K562 (cell line): ENCODE measurements around the gene SLC17A9. TPM values are rescaled to one million over a fixed set of nuclear protein-coding genes. Genes with fewer than 3 reads are reported as not detected.

Experiments used
- ATAC-seq: fragments of 200-7000 bp; cut with Tn5 transposase; 3 replicates; pipeline ENCODE4 v1.9.1; 2020; ENCODE audit warnings: moderate library complexity
- BruUV-seq: library from RNA; stranded (reverse); fragments of 400-500 nt; replicated peaks from 2 replicates; lab custom pipeline; 2021; lab: Mats Ljungman, UMichigan
- CTCF ChIA-PET: fragments of 300-600 bp; formaldehyde crosslinking; extraction: SDS; loops from one replicate; lab custom pipeline; 2021; ENCODE audit warnings: low intra/inter-chr PET ratio; lab: Yijun Ruan, JAX
- POLR2A ChIA-PET: fragments of 300-600, 350-650 bp; sonication (Branson Sonifier 250); formaldehyde crosslinking; extraction: SDS; loops from one replicate; lab custom pipeline; 2021; ENCODE audit warnings: antibody characterized with exemption, inconsistent platforms; lab: Yijun Ruan, JAX
- DNase-seq, 4 experiments: peaks; one replicate each; pipeline versions ENCODE4 v3.0.0 to v3.0.0-alpha.2; 2011 to 2018; ENCODE audit warnings: low spot score in 3 of 4, mixed read lengths in 3 of 4; ENCODE audit errors: extremely low read depth in 1 of 4
- FAIRE-seq: peaks from 2 replicates; lab custom pipeline; 2011; peaks lifted over from hg19 to GRCh38; lab: Jason Lieb, UNC
- H2AFZ ChIP-seq: 2 replicates; pipeline ENCODE4 v1.6.0; 2011; ENCODE audit warnings: low read depth, low read length, control low read depth, inconsistent platforms
- H3K27ac ChIP-seq: fragments of 200-600 bp; 3 replicates; pipeline ENCODE4 v1.8.0; 2011; ENCODE audit warnings: low read depth, mild to moderate bottlenecking, control low read depth, inconsistent platforms, low read length, moderate library complexity, mixed read lengths; ENCODE audit errors: extremely low read depth
- H3K27me3 ChIP-seq, 2 experiments: fragments of 300-600 bp in 1 of 2; 2 replicates in 1 of 2; 3 replicates in 1 of 2; pipeline versions ENCODE4 v1.6.0 to v1.8.0; 2011; ENCODE audit warnings: inconsistent platforms in 2 of 2, low read length in 2 of 2, mild to moderate bottlenecking in 1 of 2, mixed read lengths in 1 of 2, moderate library complexity in 1 of 2; ENCODE audit not compliant: control insufficient read depth in 2 of 2, insufficient read depth in 2 of 2
- H3K36me3 ChIP-seq: fragments of 300-600 bp; 3 replicates; pipeline ENCODE4 v1.8.0; 2011; ENCODE audit warnings: mild to moderate bottlenecking, low read length, inconsistent platforms; ENCODE audit not compliant: control insufficient read depth, insufficient read depth
- H3K4me1 ChIP-seq, 2 experiments: fragments of 200-600 bp in 1 of 2; replicated peaks in 1 of 2; 2 replicates in 1 of 2; 3 replicates in 1 of 2; pipeline versions ENCODE4 v1.5.1 to v1.8.0; 2011; ENCODE audit warnings: inconsistent platforms in 2 of 2, low read length in 2 of 2, mild to moderate bottlenecking in 1 of 2, mixed read lengths in 1 of 2, moderate library complexity in 1 of 2; ENCODE audit not compliant: control insufficient read depth in 2 of 2, insufficient read depth in 2 of 2
- H3K4me2 ChIP-seq: 2 replicates; pipeline ENCODE4 v1.6.1; 2011; ENCODE audit warnings: low read length, control low read depth, inconsistent platforms, mixed read lengths; ENCODE audit not compliant: insufficient read depth
- H3K4me3 ChIP-seq: fragments of 200-600 bp; sonication (generic), shearing (Covaris generic); 2 replicates; pipeline ENCODE4 v1.5.1; 2016; ENCODE audit warnings: control low read depth, inconsistent platforms
- H3K79me2 ChIP-seq: fragments of 200-600 bp; 3 replicates; pipeline ENCODE4 v1.8.0; 2011; ENCODE audit warnings: low read length, inconsistent platforms; ENCODE audit not compliant: control insufficient read depth, insufficient read depth
- H3K9ac ChIP-seq, 2 experiments: 2 replicates each; pipeline versions ENCODE4 v1.6.0 to v1.6.1; 2011; ENCODE audit warnings: low read depth in 2 of 2, low read length in 2 of 2, control low read depth in 1 of 2, inconsistent platforms in 1 of 2, mild to moderate bottlenecking in 1 of 2, mixed read lengths in 1 of 2; ENCODE audit not compliant: insufficient read depth in 1 of 2
- H3K9me1 ChIP-seq: one replicate; pipeline ENCODE4 v1.6.0; 2011; ENCODE audit warnings: inconsistent platforms, mild to moderate bottlenecking, low read length, moderate library complexity; ENCODE audit not compliant: control insufficient read depth, insufficient read depth
- H3K9me3 ChIP-seq: replicated peaks from 2 replicates; pipeline ENCODE4 v1.5.1; 2011; ENCODE audit warnings: low read depth, low read length, inconsistent platforms; ENCODE audit not compliant: control insufficient read depth, insufficient read depth
- H4K20me1 ChIP-seq: replicated peaks from 2 replicates; pipeline ENCODE4 v1.6.1; 2011; ENCODE audit warnings: low read length, inconsistent platforms, mixed read lengths; ENCODE audit not compliant: control insufficient read depth, insufficient read depth
- CREB5 ChIP-seq: fragments of 250-450 bp; sonication (Bioruptor Pico); IDR thresholded peaks from 2 replicates; pipeline ENCODE4 v1.5.0; 2020; ENCODE audit warnings: mild to moderate bottlenecking
- ZBTB33 ChIP-seq: sonication (generic); formaldehyde crosslinking; IDR thresholded peaks from 2 replicates; pipeline ENCODE4 v1.8.1; 2023; ENCODE audit warnings: mild to moderate bottlenecking, missing genetic modification reagents
- WGBS: fragments of 100-300 bp; shearing (Covaris generic); methylation state at CpG from one replicate; pipeline ENCODE4 v1.1.6; 2016; ENCODE audit warnings: low coverage, mixed read lengths; ENCODE audit not compliant: insufficient coverage; ENCODE audit errors: missing lambda C conversion rate; 5-methylcytosine and 5-hydroxymethylcytosine counted together
- in situ Hi-C: fragments of 300-500 bp; cut with MboI; formaldehyde crosslinking; loops from 4 replicates; pipeline ENCODE4 v1.15.0; 2018; ENCODE audit warnings: inconsistent platforms, mixed read lengths
- intact Hi-C: fragments of 100-400 bp; cut with micrococcal nuclease; formaldehyde crosslinking; loops from 2 replicates; pipeline ENCODE4 v1.14.2; 2022
- polyA plus RNA-seq, 8 experiments: library from polyadenylated mRNA; depleted of rRNA in 4 of 8; stranded (reverse) in 5 of 8; unstranded in 3 of 8; fragments of >200 nt; fragmentation: Nextera tagmentation in 2 of 8; fragmentation: Illumina TruSeq in 1 of 8; extraction: Ambion mirVana in 2 of 8; extraction: Trizol in 1 of 8; gene quantifications; 2 replicates each; pipeline versions ENCODE4 v1.2.1 to v1.2.3, GENCODE V29; 2011 to 2014; ENCODE audit warnings: inconsistent platforms in 1 of 8, missing spikeins in 1 of 8
- total RNA-seq, 7 experiments: library from RNA; depleted of rRNA in 6 of 7; stranded (reverse); fragments of >200 nt in 6 of 7; fragmentation: Illumina TruSeq in 2 of 7; extraction: Trizol in 2 of 7; gene quantifications; 2 replicates each; pipeline versions ENCODE4 v1.2.1 to v1.2.3, GENCODE V29; 2011 to 2021; ENCODE audit warnings: low replicate concordance in 1 of 7

SLC17A9 gene
- total and polyA plus RNA-seq, 9 of the 15 experiments (the other 6 are each of a cell fraction or from before 2014, with no cell fraction given): 0.04 to 0.31 TPM; not detected in 7

- H3K27ac ChIP-seq: no peak overlapping the region
- H3K36me3 ChIP-seq: no peaks in the 10 kb centered on the region
- peak; percentile 38; the same call in 1 of the 2 replicates for TF ChIP-seq ZBTB33 (CRISPR knock-in tag)
- TF ChIP-seq CREB5 (CRISPR knock-in tag): no peak
- CTCF ChIA-PET: no interaction called here
- no peak overlapping the region for H3K4me2 ChIP-seq
- H2AFZ ChIP-seq: no peak overlapping the region
- H3K9me3 ChIP-seq: no peaks in the 10 kb centered on the region
- no peak for DNase-seq
- H3K9me1 ChIP-seq: no peaks in the 10 kb centered on the region
- WGBS: 79% methylated on average over 40 of the region's 90 CpGs
- no peak overlapping the region for H3K9ac ChIP-seq
- intact Hi-C loops (loop anchor here (5.0 kb wide), 1 partner anchor 104 kb away; no protein-coding TSS in a partner anchor), in situ Hi-C loops (no loop called here)
- peaks cover 5 to 37% of the 10 kb centered on the region in 2 experiments; a peak in 3 of 5 replicates for H3K4me1 ChIP-seq
- no peaks in the 10 kb centered on the region; the same call in none of the 2 replicates for H4K20me1 ChIP-seq
- peaks cover 29 to 62% of the 10 kb centered on the region in 2 experiments for H3K27me3 ChIP-seq
- H3K79me2 ChIP-seq: no peaks in the 10 kb centered on the region
- H3K4me3 ChIP-seq: no peak overlapping the region
- FAIRE-seq: no peak
- no peak for ATAC-seq
- POLR2A ChIA-PET: no interaction called here
- no TSS peak for BruUV-seq
Observed at GRCh38 chr20:63005862-63006539, 53.5 kb downstream of the SLC17A9 start.
